Activated T-helper 2 cell treated with anti-CD3 and anti-CD28 coated beads, Interferon-gamma antibody, Interleukin-2, Interleukin-4, amounts not matched to agents 10 μg/mL and 5 μg/mL and 100 μg/mL, durations not matched to agents 14 hours and 24 hours and 36 hours (primary cell): Measurements from ENCODE around the gene RPS6KA2. TPM values are rescaled to one million over a fixed set of nuclear protein-coding genes. Genes with fewer than 3 reads are reported as not detected.

Experiments used
- DNase-seq: peaks from one replicate; pipeline ENCODE4 v3.0.0; 2021; ENCODE audit warnings: low spot score
- H3K27ac Mint-ChIP-seq: one replicate; pipeline ENCODE4 v1.8.0; 2021; ENCODE audit warnings: mixed read lengths
- H3K27me3 Mint-ChIP-seq: one replicate; pipeline ENCODE4 v1.8.0; 2021; ENCODE audit warnings: low read depth, mixed read lengths
- H3K36me3 Mint-ChIP-seq: one replicate; pipeline ENCODE4 v1.8.0; 2021; ENCODE audit warnings: low read depth, mixed read lengths
- H3K4me1 Mint-ChIP-seq: one replicate; pipeline ENCODE4 v1.8.0; 2021; ENCODE audit warnings: low read depth, mixed read lengths
- H3K4me3 Mint-ChIP-seq: one replicate; pipeline ENCODE4 v1.8.0; 2021; ENCODE audit warnings: low read depth, mild to moderate bottlenecking, moderate library complexity, mixed read lengths
- H3K9me3 Mint-ChIP-seq: one replicate; pipeline ENCODE4 v1.8.0; 2021; ENCODE audit warnings: mixed read lengths
- intact Hi-C: fragments of 100-400 bp; cut with micrococcal nuclease; formaldehyde crosslinking; loops from one replicate; pipeline ENCODE4 v1.15.1; 2023
- total RNA-seq: library from RNA; stranded (reverse); gene quantifications from 2 replicates; pipeline ENCODE4 v1.2.3, GENCODE V29; 2022

RPS6KA2 gene
- total RNA-seq, 1 donor from 2014 or later = 2.1 TPM

- intact Hi-C loops = no loop called here
These were observed 157.6 kb downstream of the RPS6KA2 start for GRCh38 chr6:166469426-166469961.

GRCh38 chr6:166467436-166468000 is 159.5 kb downstream of the RPS6KA2 start:
- Mint-ChIP-seq H3K9me3 (no peaks in the 10 kb centered on the region), H3K27ac (no peak overlapping the region), H3K27me3 (no peaks in the 10 kb centered on the region), H3K4me1 (no peaks in the 10 kb centered on the region), H3K36me3 (no peaks in the 10 kb centered on the region), H3K4me3 (no peak overlapping the region)
- no peak for DNase-seq
- intact Hi-C loops = no loop called here

More at GRCh38 chr6:166469426-166469961, 157.6 kb downstream of the RPS6KA2 start:
- DNase-seq = no peak
- Mint-ChIP-seq H3K27ac (no peak overlapping the region), H3K4me1 (no peaks in the 10 kb centered on the region), H3K9me3 (no peaks in the 10 kb centered on the region), H3K36me3 (no peaks in the 10 kb centered on the region), H3K4me3 (no peak overlapping the region), H3K27me3 (no peaks in the 10 kb centered on the region)

- no peaks in the 10 kb centered on the region for H3K9me3 Mint-ChIP-seq
- H3K4me1 Mint-ChIP-seq = no peaks in the 10 kb centered on the region
- intact Hi-C loops = no loop called here
- no peak overlapping the region for H3K4me3 Mint-ChIP-seq
- DNase-seq = no peak
- no peak overlapping the region for H3K27ac Mint-ChIP-seq
- no peaks in the 10 kb centered on the region for H3K27me3 Mint-ChIP-seq
- H3K36me3 Mint-ChIP-seq = no peaks in the 10 kb centered on the region
These were observed 160.6 kb downstream of the RPS6KA2 start for GRCh38 chr6:166466178-166467122.

GRCh38 chr6:166465671-166466087 is 161.4 kb downstream of the RPS6KA2 start:
- intact Hi-C loops = no loop called here
- Mint-ChIP-seq H3K27me3 (no peaks in the 10 kb centered on the region), H3K36me3 (no peaks in the 10 kb centered on the region)

GRCh38 chr6:166465003-166465399 is 162.1 kb downstream of the RPS6KA2 start:
- intact Hi-C loops = no loop called here
- Mint-ChIP-seq H3K27ac (no peak overlapping the region), H3K27me3 (no peaks in the 10 kb centered on the region), H3K4me3 (no peak overlapping the region), H3K4me1 (no peaks in the 10 kb centered on the region), H3K36me3 (no peaks in the 10 kb centered on the region), H3K9me3 (no peaks in the 10 kb centered on the region)
- DNase-seq = no peak

More at GRCh38 chr6:166465671-166466087, 161.4 kb downstream of the RPS6KA2 start:
- no peaks in the 10 kb centered on the region for H3K4me1 Mint-ChIP-seq
- no peak overlapping the region for H3K4me3 Mint-ChIP-seq
- H3K27ac Mint-ChIP-seq = no peak overlapping the region
- no peak for DNase-seq
- no peaks in the 10 kb centered on the region for H3K9me3 Mint-ChIP-seq

- DNase-seq = no peak
- no peaks in the 10 kb centered on the region for H3K27me3 Mint-ChIP-seq
- H3K27ac Mint-ChIP-seq = no peak overlapping the region
- H3K4me1 Mint-ChIP-seq = no peaks in the 10 kb centered on the region
- no peaks in the 10 kb centered on the region for H3K9me3 Mint-ChIP-seq
- H3K4me3 Mint-ChIP-seq = no peak overlapping the region
- intact Hi-C loops = no loop called here
- no peaks in the 10 kb centered on the region for H3K36me3 Mint-ChIP-seq
These were observed 162.7 kb downstream of the RPS6KA2 start for GRCh38 chr6:166464068-166465002.

GRCh38 chr6:166463359-166464067 is 163.5 kb downstream of the RPS6KA2 start:
- Mint-ChIP-seq H3K4me3 (no peak overlapping the region), H3K36me3 (no peaks in the 10 kb centered on the region), H3K9me3 (no peaks in the 10 kb centered on the region), H3K4me1 (no peaks in the 10 kb centered on the region), H3K27ac (no peak overlapping the region), H3K27me3 (no peaks in the 10 kb centered on the region)
- DNase-seq = no peak
- intact Hi-C loops = no loop called here

GRCh38 chr6:166462461-166463135 is 164.5 kb downstream of the RPS6KA2 start:
- no peak overlapping the region for H3K4me3 Mint-ChIP-seq
- H3K36me3 Mint-ChIP-seq = no peaks in the 10 kb centered on the region
- H3K27me3 Mint-ChIP-seq = no peaks in the 10 kb centered on the region
- H3K4me1 Mint-ChIP-seq = no peaks in the 10 kb centered on the region
- DNase-seq = no peak
- peaks cover 4% of the 10 kb centered on the region for H3K9me3 Mint-ChIP-seq
- intact Hi-C loops = no loop called here
- no peak overlapping the region for H3K27ac Mint-ChIP-seq

GRCh38 chr6:166461821-166462460 is 165.1 kb downstream of the RPS6KA2 start:
- intact Hi-C loops = no loop called here
- Mint-ChIP-seq H3K27me3 (no peaks in the 10 kb centered on the region), H3K27ac (no peak overlapping the region), H3K9me3 (peaks cover 4% of the 10 kb centered on the region), H3K4me3 (no peak overlapping the region), H3K4me1 (no peaks in the 10 kb centered on the region), H3K36me3 (no peaks in the 10 kb centered on the region)
- no peak for DNase-seq

GRCh38 chr6:166460473-166461437 is 166.3 kb downstream of the RPS6KA2 start:
- Mint-ChIP-seq H3K27me3 (no peaks in the 10 kb centered on the region), H3K36me3 (no peaks in the 10 kb centered on the region), H3K4me3 (no peak overlapping the region), H3K9me3 (peaks cover 4% of the 10 kb centered on the region), H3K27ac (no peak overlapping the region), H3K4me1 (no peaks in the 10 kb centered on the region)
- no peak for DNase-seq
- intact Hi-C loops = no loop called here
